Measurements from ENCODE around the gene SH3PXD2A. TPM values are rescaled to one million over a fixed set of nuclear protein-coding genes. Genes with fewer than 3 reads are reported as not detected.

Gene SH3PXD2A
- total RNA-seq, 1 donor from 2014 or later: 12.4 TPM

DNA sequence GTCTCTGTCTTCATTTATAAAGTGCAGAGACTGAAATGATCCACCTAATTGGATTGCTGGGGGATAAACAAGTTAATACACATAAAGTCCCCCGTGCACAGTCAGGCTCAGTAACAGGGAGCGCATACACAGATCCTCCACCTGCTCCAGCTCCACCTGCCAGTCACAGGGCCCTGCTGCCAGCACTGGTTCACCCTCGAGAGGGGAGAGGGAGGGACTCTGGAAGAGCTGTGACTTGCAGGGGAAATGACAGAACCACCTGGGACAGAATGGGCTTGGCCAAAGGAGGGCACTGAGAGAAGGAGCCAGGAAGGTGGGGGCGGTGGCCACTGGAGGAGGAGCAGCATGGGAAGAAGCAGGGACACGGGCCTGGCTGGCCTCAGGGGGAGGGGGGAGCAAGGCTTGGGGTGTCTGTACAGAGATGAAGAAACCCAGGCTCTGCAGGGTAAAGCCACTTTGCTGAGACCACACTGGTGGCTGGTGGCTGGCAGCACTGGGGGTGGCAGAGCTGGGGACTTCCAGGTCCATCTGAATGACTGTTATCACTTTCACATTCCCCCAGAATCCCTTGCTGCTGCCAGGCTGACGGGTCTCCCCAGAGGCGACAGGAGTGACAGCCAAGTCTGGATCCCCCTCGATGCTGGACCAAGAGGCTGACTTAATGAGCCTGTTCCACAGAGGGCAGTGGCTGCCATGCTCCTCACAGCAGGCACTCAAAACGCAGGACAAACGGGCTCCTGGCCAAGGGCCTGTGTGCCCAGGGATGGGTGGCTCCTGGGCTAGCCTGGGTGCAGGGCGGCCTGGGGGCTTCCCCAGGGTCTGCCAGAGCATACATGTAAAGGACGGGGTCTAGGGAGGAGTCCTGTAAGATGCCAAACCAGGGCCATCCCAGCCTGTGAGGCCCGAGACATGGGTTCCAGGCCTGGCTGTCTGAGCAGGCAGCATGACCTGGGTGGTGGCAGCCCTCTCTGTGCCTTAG is 151.1 kb downstream of the SH3PXD2A start:
- Histone ChIP-seq H3K27me3 (ENCODE audit: control insufficient read depth, insufficient read depth, low read length) (no peaks in the 10 kb centered on the region), H3K4me3 (ENCODE audit: low read depth, low read length) (no peak overlapping the region), H3K36me3 (ENCODE audit: control insufficient read depth, insufficient read depth, low read length) (peaks cover 23% of the 10 kb centered on the region)
- TF ChIP-seq, protein P1, sequence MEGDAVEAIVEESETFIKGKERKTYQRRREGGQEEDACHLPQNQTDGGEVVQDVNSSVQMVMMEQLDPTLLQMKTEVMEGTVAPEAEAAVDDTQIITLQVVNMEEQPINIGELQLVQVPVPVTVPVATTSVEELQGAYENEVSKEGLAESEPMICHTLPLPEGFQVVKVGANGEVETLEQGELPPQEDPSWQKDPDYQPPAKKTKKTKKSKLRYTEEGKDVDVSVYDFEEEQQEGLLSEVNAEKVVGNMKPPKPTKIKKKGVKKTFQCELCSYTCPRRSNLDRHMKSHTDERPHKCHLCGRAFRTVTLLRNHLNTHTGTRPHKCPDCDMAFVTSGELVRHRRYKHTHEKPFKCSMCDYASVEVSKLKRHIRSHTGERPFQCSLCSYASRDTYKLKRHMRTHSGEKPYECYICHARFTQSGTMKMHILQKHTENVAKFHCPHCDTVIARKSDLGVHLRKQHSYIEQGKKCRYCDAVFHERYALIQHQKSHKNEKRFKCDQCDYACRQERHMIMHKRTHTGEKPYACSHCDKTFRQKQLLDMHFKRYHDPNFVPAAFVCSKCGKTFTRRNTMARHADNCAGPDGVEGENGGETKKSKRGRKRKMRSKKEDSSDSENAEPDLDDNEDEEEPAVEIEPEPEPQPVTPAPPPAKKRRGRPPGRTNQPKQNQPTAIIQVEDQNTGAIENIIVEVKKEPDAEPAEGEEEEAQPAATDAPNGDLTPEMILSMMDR (IDR thresholded peaks at IDR 0.05; ENCODE audit: insufficient read depth, low read length, severe bottlenecking): no peak
- FAIRE-seq: no peak
- DNase-seq (ENCODE audit: low read depth): no peak

DNA sequence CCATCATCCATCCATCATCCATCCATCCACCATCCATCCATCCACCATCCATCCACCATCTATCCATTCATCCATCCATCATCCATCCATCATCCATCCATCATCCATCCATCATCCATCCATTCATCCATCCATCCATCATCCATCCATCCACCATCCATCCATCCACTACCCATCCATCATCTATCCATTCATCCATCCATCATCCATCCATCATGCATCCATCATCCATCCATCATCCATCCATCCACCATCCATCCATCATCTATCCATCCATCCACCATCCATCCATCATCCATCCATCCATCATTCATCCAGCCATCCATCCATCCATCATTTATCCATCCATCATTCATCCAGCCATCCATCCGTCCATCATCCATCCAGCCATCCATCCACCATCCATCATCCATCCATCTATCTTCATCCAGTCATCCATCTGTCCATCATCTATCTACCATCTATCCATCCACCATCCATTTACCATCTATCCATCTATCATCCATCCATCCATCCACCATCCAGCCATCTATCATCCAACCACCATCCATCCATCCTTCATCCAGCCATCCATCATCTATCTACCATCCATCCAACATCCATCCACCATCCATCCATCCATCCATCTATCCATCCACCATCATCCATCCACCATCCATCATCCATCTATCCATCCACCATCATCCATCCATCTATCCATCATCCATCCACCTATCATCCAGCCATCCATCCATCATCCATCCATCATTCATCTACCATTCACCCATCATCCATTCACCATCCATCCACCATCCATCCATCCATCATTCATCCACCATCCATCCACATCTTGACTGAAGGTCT is 153.8 kb downstream of the SH3PXD2A start:
- TF ChIP-seq, protein P1 (IDR thresholded peaks at IDR 0.05; ENCODE audit: insufficient read depth, low read length, severe bottlenecking): no peak
- Histone ChIP-seq H3K36me3 (ENCODE audit: control insufficient read depth, insufficient read depth, low read length) (peaks cover 12% of the 10 kb centered on the region), H3K4me3 (ENCODE audit: low read depth, low read length) (no peak overlapping the region), H3K27me3 (ENCODE audit: control insufficient read depth, insufficient read depth, low read length) (no peaks in the 10 kb centered on the region)
- DNase-seq (ENCODE audit: low read depth) (no peak), FAIRE-seq (peak; percentile 52)

DNA sequence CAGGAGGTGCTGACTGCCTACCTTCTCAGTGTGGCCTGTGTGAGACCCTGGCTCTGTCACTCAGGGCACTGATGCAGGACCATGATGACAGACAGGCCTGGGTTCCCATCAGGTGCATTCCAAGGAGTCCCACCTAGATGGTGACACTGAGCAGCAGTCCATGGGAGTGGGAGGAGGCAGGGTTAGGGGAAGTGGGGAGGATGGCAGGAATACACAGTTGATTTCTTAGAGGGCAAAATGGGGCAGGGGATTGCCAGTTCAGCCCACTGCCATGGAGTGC is 155.0 kb downstream of the SH3PXD2A start:
- TF ChIP-seq, protein P1 (IDR thresholded peaks at IDR 0.05; ENCODE audit: insufficient read depth, low read length, severe bottlenecking): no peak
- H3K4me3 ChIP-seq (ENCODE audit: low read depth, low read length): no peak overlapping the region
- DNase-seq (ENCODE audit: low read depth) (no peak), FAIRE-seq (no peak)
- H3K36me3 ChIP-seq (ENCODE audit: control insufficient read depth, insufficient read depth, low read length): peaks cover 11% of the 10 kb centered on the region
- H3K27me3 ChIP-seq (ENCODE audit: control insufficient read depth, insufficient read depth, low read length): no peaks in the 10 kb centered on the region

DNA sequence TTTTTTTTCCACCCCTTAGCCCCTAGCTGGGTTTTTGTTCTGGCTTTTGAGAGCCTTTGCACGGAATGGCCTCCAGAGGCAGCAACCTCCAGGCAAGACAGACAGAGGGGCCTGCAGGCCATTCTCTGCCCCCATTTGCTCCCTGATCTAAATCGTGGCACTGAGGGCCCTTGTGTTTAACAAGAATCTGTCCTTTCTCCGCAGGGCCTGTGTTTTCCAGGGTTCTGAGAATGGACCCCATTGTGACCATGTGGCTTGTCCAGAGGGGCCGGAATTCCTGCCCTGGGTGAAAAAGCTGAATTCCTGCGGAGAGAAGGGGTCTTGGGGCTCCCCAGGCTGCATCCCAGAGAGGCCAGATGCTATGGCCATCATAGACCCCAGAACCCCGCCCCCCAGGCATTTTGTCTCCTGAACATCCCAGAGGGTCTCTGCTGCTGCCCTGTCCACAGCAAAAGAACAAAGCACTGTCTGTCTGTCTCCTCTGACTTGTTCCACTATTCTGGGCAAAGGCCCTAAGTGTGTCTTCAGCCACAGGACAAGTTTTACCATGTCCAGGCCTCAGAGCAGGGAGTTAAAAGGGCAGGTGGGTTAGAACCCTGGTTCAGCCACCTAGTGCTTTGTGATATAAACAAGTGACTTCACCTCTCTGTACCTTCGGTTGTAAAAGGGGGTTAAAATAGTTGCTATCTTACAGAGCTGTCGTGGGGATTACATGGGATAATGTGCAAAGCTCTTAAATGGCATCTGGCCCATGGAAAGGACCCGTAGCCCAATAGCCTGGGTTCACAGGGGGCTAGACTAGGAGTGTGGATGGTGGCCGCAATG is 155.6 kb downstream of the SH3PXD2A start:
- no peaks in the 10 kb centered on the region for H3K27me3 ChIP-seq (ENCODE audit: control insufficient read depth, insufficient read depth, low read length)
- TF ChIP-seq, protein P1 (IDR thresholded peaks at IDR 0.05; ENCODE audit: insufficient read depth, low read length, severe bottlenecking): peak; percentile 2
- H3K4me3 ChIP-seq (ENCODE audit: low read depth, low read length): no peak overlapping the region
- FAIRE-seq (no peak), DNase-seq (ENCODE audit: low read depth) (no peak)
- H3K36me3 ChIP-seq (ENCODE audit: control insufficient read depth, insufficient read depth, low read length): peaks cover 10% of the 10 kb centered on the region

DNA sequence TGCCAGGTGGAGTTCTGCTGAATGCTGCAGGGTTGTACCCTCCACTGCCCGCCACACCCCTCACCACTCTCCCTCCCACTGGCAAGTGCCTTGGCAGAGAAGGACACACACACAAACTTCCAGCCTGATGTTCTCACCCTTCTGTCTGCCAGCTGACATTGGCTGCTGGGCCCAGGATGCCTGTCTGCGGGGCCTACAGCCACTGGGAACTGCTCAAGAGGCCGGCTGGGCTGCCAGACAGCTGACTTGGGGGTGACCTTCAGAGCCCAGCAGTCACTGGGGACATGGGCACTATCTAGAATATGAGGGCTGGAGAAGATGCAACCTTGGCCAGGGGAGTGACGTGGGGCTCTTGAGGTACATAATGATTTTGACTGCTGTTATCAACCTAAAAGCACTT is 157.1 kb downstream of the SH3PXD2A start:
- DNase-seq (ENCODE audit: low read depth): no peak
- TF ChIP-seq, protein P1 (IDR thresholded peaks at IDR 0.05; ENCODE audit: insufficient read depth, low read length, severe bottlenecking): no peak
- H3K4me3 ChIP-seq (ENCODE audit: low read depth, low read length): no peak overlapping the region
- FAIRE-seq: no peak
- no peaks in the 10 kb centered on the region for H3K27me3 ChIP-seq (ENCODE audit: control insufficient read depth, insufficient read depth, low read length)
- H3K36me3 ChIP-seq (ENCODE audit: control insufficient read depth, insufficient read depth, low read length): peaks cover 7% of the 10 kb centered on the region
